ENCODE results near the gene PLCL2.
A peak's percentile ranks its signal among the peaks of the same experiment; 100 is the strongest.
"Not testable (repeated sequence)": the region's sequence is repeated elsewhere in the genome, so short reads cannot be mapped to it uniquely, and the experiment has no call there.

PLCL2 gene

DNA sequence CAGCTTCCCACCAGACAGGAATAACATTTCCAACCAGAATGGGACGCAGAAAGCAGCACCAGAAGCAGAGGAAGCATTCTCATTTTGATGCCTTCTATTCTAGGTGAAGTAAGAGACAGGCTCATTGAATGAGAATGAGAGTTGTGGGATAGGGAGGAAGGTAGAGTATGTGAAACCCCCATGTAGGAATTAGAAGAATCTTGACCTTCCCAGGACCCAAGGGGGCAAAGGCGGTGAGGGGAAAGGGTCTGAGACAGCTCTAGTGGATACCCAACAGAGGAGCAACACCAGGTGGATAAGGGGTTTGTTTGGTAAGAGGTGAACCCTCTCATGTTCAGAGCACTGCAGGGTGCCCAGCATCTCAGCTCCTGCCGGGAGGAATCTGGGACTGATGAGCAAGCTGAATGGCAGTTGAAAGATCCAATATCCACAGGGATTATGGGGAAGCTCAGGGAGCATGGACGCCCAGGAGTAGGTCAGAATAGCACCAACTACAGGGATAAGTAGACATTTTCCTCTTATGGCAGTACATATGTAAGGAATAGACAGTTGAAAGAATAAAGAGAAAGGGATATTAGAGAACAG lies 77.0 kb downstream of the PLCL2 start:
- no peak for DNase-seq (ENCODE audit: low spot score)

DNA sequence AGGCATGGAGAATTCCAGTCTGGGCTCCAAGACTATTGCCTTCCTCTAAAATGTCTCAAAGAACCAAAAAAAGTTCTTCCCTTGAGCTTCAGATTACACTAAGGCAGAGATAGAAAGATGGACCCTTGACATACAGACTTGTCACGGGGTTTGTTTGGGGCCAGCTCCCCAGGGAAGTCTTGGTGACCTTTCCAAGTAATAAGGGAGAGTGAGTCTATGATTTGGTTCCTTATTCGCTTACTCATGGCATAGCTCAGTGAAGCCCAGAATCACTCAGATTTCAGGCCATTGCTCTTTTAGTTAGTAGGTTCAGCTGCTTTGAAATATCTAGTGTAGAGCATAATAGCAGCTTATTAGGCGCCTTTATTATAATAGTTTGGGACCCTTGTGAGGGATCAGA lies 90.3 kb downstream of the PLCL2 start:
- no peak for DNase-seq (ENCODE audit: low spot score)

DNA sequence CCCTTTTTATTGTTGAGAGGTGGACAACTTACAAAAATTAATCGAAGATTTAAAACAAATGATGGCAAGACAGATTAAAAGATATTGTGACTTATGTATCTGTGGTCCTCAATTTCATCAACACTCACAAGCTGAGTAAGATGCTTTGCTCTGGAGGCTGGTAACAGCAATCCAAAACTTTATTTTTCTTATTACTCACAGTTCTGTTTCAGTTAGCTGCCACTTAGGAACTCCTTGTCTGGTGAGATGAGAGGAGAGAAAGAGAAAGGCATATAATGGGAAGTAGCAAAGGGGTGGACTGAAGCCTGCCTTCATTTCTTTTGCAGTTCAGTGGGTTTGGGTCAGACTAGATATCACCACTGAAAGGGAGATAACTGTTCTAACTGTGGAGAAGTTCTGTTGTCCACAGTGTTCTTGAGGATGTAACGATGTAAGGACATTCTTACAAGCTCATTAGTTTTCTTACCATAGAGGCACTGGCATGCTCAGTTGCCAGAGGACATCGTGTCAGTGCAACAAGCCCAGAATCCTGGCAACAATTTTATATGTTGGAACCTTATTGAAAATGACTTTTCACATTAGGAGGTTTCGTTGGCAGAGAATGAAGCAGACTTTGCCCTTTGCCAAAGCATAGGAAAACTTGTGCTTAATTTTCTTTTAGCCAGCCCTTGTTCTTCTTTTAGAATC lies 93.6 kb downstream of the PLCL2 start:
- peak; percentile 61 for DNase-seq (ENCODE audit: low spot score)

DNA sequence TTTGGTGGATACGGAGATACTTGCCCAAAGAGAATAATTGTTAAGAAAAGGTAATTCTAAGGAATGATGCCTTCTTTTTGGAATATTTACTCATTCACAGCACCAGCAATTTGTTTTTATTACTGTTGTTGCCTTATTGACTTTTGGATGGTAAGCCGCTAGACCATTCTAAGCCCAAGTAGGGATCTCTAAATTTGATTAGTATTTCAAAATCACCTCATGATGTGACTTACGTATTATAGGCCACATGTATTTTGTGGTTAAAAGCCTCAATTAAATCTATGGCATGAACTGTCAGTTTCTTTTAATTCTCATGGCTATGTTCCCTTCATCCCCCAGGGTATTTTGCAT lies 94.1 kb downstream of the PLCL2 start:
- DNase-seq (ENCODE audit: low spot score): no peak

DNA sequence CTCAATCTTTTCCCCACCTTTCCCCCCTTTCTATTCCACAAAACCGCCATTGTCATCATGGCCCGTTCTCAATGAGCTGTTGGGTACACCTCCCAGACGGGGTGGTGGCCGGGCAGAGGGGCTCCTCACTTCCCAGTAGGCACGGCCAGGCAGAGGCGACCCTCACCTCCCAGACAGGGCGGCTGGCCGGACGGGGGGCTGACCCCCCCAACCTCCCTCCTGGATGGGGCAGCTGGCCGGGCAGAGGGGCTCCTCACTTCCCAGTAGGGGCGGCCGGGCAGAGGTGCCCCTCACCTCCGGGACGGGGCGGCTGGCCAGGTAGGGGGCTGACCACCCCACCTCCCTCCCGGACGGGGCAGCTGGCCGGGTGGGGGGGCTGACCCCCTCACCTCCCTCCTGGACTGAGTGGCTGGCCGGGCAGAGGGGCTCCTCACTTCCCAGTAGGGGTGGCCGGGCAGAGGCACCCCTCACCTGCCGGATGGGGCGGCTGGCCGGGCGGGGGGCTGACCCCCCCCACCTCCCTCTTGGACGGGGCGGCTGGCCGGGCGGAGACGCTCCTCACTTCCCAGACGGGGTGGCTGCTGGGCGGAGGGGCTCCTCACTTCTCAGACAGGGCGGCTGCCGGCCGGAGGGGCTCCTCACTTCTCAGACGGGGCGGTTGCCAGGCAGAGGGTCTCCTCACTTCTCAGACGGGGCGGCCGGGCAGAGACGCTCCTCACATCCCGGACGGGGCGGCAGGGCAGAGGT lies 95.2 kb downstream of the PLCL2 start:
- not testable (repeated sequence) for DNase-seq (ENCODE audit: low spot score)

DNA sequence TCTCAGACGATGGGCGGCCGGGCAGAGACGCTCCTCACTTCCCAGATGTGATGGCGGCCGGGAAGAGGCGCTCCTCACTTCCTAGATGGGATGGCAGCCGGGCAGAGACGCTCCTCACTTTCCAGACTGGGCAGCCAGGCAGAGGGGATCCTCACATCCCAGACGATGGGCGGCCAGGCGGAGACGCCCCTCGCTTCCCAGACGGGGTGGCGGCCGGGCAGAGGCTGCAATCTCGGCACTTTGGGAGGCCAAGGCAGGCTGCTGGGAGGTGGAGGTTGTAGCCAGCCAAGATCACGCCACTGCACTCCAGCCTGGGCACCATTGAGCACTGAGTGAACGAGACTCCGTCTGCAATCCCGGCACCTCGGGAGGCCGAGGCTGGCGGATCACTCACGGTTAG lies 95.8 kb downstream of the PLCL2 start:
- not testable (repeated sequence) for DNase-seq (ENCODE audit: low spot score)

DNA sequence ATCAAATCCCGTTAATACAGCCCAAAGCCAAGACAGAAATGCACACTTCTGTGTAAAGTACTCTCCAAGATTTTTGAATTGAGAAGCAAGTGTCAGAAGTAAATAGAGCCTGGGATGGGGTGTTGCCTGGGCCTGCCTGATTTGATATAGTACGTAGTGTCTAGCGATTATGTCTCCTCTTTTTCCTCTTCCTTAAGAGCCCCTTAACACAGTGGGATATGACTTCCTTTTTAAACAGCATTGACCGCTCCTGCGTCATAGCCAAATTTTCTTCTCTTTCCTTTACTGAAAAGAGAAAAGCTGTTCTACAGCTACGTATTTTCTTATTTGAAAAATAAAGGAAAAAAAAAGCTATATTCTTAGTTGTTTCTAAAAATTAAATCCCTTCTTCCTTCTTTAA lies 97.7 kb downstream of the PLCL2 start:
- DNase-seq (ENCODE audit: low spot score): no peak

DNA sequence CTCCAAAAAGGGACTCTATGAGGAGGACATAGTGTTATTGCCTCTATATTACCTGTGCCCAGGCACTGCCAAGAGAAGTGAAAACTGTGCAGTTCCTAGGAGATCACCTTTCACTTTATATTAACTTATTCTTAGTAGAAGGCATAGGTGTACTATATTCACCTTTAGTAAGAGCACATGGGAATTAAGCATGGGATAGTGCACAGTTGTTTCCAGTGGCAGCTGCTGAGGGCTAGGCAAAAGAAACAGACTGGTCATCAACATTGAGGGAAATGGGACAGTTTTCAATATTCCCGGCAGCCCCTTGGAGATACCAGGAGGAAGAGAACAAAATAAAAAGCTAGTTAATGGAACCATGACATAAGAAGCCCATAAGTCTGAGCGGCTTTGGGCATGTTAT lies 100.9 kb downstream of the PLCL2 start:
- DNase-seq (ENCODE audit: low spot score): no peak

DNA sequence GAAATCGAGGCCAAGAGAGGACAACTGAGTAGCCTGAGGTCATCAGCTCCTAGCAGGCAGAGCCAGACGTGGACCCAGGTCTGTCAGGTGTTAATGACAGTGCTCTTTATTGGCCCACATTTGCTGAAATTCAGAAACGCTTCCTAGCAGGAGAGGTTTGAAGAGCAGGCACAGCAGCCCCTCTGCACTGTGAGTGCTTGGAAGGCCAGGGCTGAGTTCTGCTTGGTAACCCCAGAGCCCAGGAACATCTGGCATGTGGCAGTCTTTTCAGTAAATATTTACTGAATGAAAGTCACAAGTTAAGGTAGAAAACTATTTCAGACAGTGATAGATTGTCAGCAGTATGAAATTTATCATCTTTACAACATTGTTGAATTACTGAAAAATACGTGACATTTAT lies 102.4 kb downstream of the PLCL2 start:
- no peak for DNase-seq (ENCODE audit: low spot score)

DNA sequence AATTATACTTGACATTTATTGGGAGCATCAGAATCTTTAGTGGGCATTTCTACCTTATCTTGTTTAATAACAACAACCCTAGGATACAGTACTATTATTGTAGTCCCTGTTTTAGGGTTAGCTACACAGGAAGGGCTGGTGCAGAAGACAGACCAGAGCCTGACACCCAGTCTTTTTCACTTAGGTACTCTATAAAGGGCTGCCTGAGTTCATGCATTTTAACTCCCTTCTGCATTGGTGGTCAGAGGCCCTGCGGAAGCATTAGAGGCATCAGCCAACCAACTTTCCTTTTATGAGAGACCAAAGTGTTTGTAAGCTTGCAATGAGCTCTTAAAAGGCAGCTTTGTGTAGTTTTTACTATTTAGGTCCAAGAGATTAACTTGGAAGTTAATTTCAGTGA lies 105.4 kb downstream of the PLCL2 start:
- no peak for DNase-seq (ENCODE audit: low spot score)

DNA sequence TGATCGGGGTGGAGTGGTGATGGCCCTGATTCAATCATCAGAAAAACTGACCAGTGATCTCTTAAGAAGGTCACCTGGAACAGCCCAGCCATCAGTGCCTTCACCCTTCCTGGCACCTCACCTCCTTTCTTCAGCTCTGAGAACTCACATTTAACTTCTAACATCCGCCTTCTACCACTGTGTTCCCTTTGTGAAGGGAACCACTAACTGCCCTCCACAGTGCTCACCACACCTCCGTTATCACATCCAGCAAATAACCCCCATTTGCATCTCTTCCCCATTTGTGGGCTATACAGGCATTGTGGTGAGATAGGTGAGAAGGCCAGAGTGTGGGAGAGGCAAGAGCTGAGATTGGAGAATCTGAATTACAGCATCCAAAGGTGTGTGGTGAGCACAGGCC lies 107.4 kb downstream of the PLCL2 start:
- DNase-seq (ENCODE audit: low spot score): no peak

DNA sequence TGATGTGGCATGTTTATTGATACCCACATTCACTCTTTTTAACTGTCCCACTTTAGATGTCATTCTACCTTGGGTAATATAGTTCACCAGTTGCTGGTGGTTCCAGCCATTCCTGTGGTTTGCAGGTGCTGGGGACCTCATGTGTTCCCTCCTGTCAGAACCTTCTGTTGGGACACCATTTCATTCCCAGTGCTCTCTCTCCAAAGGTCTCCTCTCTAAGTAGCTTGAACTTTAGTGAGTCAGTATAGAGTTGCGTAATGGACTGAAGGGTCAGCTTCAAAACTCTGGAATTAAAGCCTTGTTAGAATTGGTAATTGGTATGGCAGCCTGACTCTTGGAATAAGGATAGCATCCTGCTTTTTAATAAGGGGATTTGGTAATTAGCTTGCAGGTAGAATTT lies 108.5 kb downstream of the PLCL2 start:
- no peak for DNase-seq (ENCODE audit: low spot score)

DNA sequence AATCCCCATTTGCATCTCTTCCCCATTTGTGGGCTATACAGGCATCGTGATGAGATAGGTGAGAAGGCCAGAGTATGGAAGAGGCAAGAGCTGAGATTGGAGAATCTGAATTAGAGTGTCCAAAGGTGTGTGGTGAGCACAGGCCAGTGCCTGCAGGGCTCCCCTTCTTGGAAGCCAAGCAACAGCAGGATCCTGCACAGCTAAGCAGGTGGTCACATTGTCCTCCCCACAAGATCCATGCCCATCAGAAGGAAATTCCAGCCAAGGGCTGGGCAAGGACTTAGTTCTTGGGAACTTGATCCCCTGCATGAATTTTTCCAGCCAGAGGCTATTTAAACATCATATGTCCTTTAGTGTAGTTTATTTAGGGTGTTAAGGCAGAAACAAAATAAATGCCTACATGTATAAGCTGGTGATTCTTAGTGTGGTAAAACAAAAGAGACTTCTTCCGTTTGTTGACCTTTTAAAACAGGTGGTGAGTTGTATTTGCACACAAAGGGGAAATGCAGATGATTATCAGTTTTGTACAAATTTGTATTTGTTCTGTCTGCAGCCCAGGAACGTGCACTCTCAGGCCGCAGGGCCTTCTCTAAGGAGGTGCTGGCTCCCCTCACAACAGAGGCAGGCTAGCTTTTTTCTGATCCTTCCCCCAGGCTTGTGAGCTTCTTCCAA lies 110.2 kb downstream of the PLCL2 start:
- DNase-seq (ENCODE audit: low spot score): no peak

DNA sequence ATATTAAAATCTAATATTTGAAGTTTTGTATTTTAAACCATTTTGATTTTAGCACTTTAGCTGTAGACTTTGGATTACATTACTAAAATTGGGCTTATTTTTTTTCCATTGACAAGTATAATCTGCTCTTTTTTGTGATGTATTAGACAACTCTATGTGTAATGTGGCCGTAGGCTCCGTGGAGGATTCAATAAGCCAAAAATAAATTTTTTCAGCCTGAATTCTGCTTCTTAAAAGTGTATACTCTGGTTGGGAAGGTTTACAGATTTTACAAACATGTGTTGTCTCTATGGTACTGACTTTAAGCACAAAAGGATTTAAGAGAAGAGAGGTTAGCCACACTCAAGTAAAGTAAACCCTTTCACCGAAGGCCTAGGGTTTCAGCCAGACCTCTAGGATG lies 110.8 kb downstream of the PLCL2 start:
- no peak for DNase-seq (ENCODE audit: low spot score)

DNA sequence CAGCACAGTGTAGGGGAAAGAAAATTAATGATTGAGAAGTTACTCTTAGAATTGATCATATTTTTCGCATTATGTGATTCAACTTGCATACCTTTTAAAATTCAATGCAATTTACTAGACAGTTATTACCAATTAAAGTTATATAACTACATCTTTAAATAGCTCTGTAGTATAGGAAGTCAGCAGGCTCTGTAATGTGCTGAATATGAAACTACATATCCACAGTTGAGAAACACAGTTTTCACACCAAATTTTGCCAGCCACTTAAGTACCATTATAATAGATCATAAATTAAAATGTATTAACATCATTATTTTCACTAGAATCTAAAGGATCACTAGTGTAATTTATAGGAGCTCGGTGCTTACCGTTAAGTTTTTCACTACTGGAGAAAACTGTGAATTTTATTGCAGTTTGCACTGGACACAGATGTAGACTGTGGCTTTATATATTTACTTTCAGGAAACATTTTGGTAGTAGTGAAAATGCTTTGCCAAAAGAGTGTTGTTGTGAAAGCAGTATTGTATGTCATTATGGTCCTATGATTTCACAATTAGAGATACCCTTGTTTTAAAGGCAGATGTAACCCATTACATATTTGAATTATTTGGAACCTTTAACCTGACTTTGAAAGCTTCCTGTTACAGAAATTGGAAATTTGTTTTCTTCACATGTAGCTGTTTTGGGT lies 113.6 kb downstream of the PLCL2 start:
- no peak for DNase-seq (ENCODE audit: low spot score)

DNA sequence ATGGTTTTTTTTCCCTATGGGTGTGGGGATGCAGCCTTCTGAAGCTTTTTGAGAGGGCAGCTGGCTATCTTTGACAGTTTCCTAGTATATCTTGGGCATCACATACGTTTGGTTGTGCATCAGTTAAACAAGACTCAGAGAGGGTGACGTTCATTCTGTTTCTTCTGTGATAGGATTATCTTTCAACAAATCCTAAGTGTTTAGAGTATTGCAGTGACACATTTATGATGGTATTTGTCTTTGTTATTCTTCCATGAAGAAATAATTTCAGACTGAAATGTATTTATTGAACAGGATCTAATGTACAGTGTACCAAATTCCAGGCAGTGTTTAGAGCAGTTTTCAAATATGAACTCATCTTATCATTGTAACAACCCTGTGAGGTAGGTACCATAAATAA lies 114.4 kb downstream of the PLCL2 start:
- no peak for DNase-seq (ENCODE audit: low spot score)

DNA sequence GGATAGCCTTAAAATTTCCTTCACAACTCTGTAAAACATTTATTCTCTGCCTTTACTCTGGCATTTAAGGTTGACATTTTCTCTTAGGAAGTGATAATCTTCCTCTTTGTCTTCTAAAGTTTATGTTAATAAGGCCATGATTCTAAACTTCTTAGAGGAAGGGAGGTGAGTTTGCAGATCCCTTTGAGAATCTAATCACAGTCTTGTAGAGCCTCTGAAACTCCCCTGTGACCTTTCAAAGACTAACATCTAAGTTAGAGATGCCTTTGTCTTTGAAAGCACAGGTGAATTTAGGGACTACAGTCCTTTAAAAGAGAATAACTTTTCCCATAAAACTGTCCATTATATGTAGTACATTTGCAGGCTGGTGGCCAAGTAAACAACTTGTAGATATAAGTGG lies 115.1 kb downstream of the PLCL2 start:
- no peak for DNase-seq (ENCODE audit: low spot score)

DNA sequence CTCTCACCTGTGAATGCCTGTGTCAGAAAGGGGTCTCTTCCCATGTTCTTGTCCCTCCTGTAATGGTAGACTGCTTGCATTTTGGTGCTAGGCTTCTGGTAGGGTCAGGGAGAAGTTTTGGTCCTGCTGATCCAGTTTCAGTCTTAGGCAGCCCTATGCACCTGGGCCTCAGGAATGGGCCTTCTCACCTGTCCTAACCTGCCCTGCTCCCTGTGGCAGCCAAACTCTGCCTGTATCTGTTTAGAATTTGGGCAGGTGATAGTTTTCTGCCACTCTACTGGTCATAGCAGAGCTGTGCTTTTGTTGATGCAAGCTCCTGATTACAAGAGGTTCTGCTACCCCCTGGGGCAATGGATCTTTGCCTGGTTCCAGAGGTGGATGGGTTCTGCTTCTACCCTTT lies 118.7 kb downstream of the PLCL2 start:
- DNase-seq (ENCODE audit: low spot score): no peak

DNA sequence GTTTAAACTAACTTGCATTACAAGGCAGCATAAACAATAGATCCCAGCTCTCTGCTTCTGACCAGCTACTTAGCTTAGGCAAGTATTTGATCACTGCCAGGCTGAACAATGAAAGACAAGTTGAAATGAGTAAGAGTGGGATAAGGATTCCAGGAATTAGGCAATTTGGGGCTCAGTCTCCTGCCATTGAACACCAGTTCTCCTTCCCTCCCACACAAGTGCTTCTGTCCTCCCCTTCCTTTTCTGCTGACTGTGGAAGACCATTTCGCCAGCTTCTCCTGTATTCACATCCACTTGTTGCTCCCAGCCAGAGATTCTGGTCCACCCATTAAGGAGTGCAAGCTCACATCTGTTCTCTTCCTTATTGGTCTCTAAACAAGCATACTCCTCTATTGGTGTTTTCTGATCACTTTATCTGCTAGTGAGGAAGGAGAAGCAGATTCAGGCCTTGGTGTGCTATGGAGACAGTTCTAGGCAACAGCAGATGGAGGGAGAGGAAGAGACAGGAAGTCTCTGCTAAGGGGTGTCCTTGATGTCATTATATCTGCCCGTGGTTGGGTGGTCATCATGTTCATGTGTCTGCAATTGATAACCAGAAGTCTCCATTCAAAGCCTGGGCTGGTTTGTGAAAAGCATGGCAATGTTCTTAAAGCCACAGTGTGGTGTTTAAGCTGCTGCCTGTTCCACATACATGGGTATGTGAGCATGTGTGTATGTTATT lies 121.5 kb downstream of the PLCL2 start:
- no peak for DNase-seq (ENCODE audit: low spot score)

DNA sequence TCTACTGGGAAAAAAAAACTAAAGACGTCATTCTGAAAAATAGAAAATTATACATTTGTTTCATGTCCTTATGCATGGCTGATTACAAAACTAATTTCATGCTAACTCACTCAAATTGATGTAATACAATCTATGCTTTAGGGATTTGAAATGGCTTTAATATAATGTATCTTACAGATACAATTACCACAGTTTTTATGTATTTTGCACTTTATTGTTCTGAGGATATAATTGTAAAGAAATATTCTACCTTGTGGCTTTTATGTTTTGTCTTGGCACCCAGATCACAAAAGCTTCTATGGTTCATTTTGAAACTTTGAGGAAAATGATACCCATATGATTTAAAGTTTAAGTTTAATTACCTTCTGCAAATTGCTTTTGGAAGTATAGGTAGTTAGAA lies 122.5 kb downstream of the PLCL2 start:
- no peak for DNase-seq (ENCODE audit: low spot score)

DNA sequence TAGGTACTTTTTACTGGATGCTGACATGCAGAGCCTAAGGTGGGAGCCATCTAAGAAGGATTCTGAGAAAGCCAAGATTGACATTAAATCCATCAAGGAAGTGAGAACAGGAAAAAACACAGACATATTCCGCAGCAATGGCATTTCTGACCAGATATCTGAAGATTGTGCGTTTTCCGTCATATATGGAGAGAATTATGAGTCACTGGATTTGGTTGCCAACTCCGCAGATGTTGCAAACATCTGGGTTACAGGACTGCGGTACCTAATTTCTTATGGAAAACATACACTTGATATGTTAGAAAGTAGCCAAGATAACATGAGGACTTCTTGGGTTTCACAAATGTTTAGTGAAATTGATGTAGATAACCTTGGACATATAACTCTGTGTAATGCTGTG lies 125.1 kb downstream of the PLCL2 start:
- no peak for DNase-seq (ENCODE audit: low spot score)
